ENCODE results near the gene NPTX1.

- TF ChIP-seq L3MBTL2 (conservative IDR thresholded peaks at IDR 0.05) (no peak), NFRKB (IDR thresholded peaks at IDR 0.05) (no peak), FOXM1 (IDR thresholded peaks at IDR 0.05; ENCODE audit: borderline replicate concordance) (no peak), SP1 (IDR thresholded peaks at IDR 0.05) (no peak), HDGF (IDR thresholded peaks at IDR 0.05; ENCODE audit: borderline replicate concordance) (no peak), ARNT (IDR thresholded peaks at IDR 0.05) (no peak), ELF4 (IDR thresholded peaks at IDR 0.05) (no peak), SUZ12 (IDR thresholded peaks at IDR 0.05) (no peak), FOXA1 (IDR thresholded peaks at IDR 0.05) (no peak), FOXK2 (IDR thresholded peaks at IDR 0.05) (no peak), BHLHE40 (IDR thresholded peaks at IDR 0.05; ENCODE audit: borderline replicate concordance) (no peak)
Measured at GRCh38 chr17:80418589-80418988, 57.8 kb downstream of the NPTX1 start.

Measured in HEK293T (cell line).